GM12878 (cell line): ENCODE measurements around the gene IL10. TPM values are rescaled to one million over a fixed set of nuclear protein-coding genes. Genes with fewer than 3 reads are reported as not detected.

Experiments
- CBX3 ChIP-seq: fragments of 200-600 bp; sonication (generic); IDR thresholded peaks from 2 replicates; pipeline ENCODE4 v1.6.1; 2016; ENCODE audit warnings: low read depth, borderline replicate concordance
- CHD1 ChIP-seq: IDR thresholded peaks from 2 replicates; pipeline ENCODE4 v1.6.1; 2012; ENCODE audit warnings: low read depth, low read length, improper control_type of control experiment
- E4F1 ChIP-seq: fragments of 450-650 bp; IDR thresholded peaks from 2 replicates; pipeline ENCODE4 v1.6.1; 2018; ENCODE audit warnings: borderline replicate concordance, mild to moderate bottlenecking; ENCODE audit not compliant: partially characterized antibody
- EZH2 ChIP-seq: IDR thresholded peaks from 2 replicates; pipeline ENCODE4 v1.6.1; 2012; ENCODE audit warnings: low read depth, mild to moderate bottlenecking, control low read depth, inconsistent platforms, low read length, borderline replicate concordance; ENCODE audit not compliant: control insufficient read depth
- MAX ChIP-seq: IDR thresholded peaks from 2 replicates; pipeline ENCODE4 v1.6.1; 2012; ENCODE audit warnings: low read depth, low read length, improper control_type of control experiment
- MEF2B ChIP-seq: fragments of 450-650 bp; IDR thresholded peaks from 2 replicates; pipeline ENCODE4 v1.6.1; 2018; ENCODE audit warnings: mild to moderate bottlenecking, moderate library complexity; ENCODE audit not compliant: partially characterized antibody, poor library complexity, severe bottlenecking
- NFYA ChIP-seq: IDR thresholded peaks from 2 replicates; pipeline ENCODE4 v1.6.1; 2011; ENCODE audit warnings: low read depth, mild to moderate bottlenecking, low read length, improper control_type of control experiment, borderline replicate concordance
- PAX8 ChIP-seq: fragments of 450-650 bp; IDR thresholded peaks from 2 replicates; pipeline ENCODE4 v1.6.1; 2017; ENCODE audit warnings: mild to moderate bottlenecking, moderate library complexity
- RB1 ChIP-seq: fragments of 450-650 bp; formaldehyde crosslinking; IDR thresholded peaks from 2 replicates; pipeline ENCODE4 v1.6.1; 2017; ENCODE audit warnings: mild to moderate bottlenecking, borderline replicate concordance
- RELA ChIP-seq: fragments of 450-650 bp; IDR thresholded peaks from 2 replicates; pipeline ENCODE4 v1.8.0; 2014; ENCODE audit warnings: borderline replicate concordance; ENCODE audit not compliant: partially characterized antibody
- RFX5 ChIP-seq: IDR thresholded peaks from 2 replicates; pipeline ENCODE4 v1.6.1; 2011; ENCODE audit warnings: low read depth, low read length, improper control_type of control experiment
- RUNX3 ChIP-seq: IDR thresholded peaks from 2 replicates; pipeline ENCODE4 v1.6.1; 2012; ENCODE audit warnings: low read length, inconsistent platforms
- SMARCA5 ChIP-seq: fragments of 450-650 bp; IDR thresholded peaks from 2 replicates; pipeline ENCODE4 v1.6.1; 2017; ENCODE audit warnings: mild to moderate bottlenecking
- SREBF2 ChIP-seq: IDR thresholded peaks from 2 replicates; pipeline ENCODE4 v1.6.1; 2012; ENCODE audit warnings: mild to moderate bottlenecking, low read length
- TCF12 ChIP-seq: IDR thresholded peaks from 2 replicates; pipeline ENCODE4 v1.6.1; 2011; ENCODE audit warnings: low read depth, mild to moderate bottlenecking, low read length
- USF1 ChIP-seq: IDR thresholded peaks from 2 replicates; pipeline ENCODE4 v1.6.1; 2011; ENCODE audit warnings: borderline replicate concordance, low read depth, mild to moderate bottlenecking, moderate library complexity, mixed read lengths, low read length; ENCODE audit not compliant: insufficient read depth; ENCODE audit errors: extremely low read length
- ZBTB33 ChIP-seq: fragments of 450-650 bp; IDR thresholded peaks from 2 replicates; pipeline ENCODE4 v1.6.1; 2017; ENCODE audit warnings: mild to moderate bottlenecking
- ZNF24 ChIP-seq: fragments of 450-650 bp; IDR thresholded peaks from 2 replicates; pipeline ENCODE4 v1.6.1; 2017; ENCODE audit warnings: antibody characterized with exemption, mild to moderate bottlenecking
- ZNF274 ChIP-seq: IDR thresholded peaks from one replicate; pipeline ENCODE4 v1.8.0; 2011; ENCODE audit not compliant: insufficient read length, insufficient read depth
- ZNF384 ChIP-seq: IDR thresholded peaks from 2 replicates; pipeline ENCODE4 v1.6.1; 2012; ENCODE audit warnings: low read depth, mild to moderate bottlenecking, low read length, improper control_type of control experiment, borderline replicate concordance
- ZNF592 ChIP-seq: fragments of 450-650 bp; IDR thresholded peaks from 2 replicates; pipeline ENCODE4 v1.6.1; 2017; ENCODE audit warnings: mild to moderate bottlenecking, moderate library complexity
- polyA plus RNA-seq, 11 experiments: library from polyadenylated mRNA; depleted of rRNA in 4 of 11; unstranded in 6 of 11; stranded (reverse) in 5 of 11; fragments of >200 nt; fragmentation: Nextera tagmentation in 4 of 11; fragmentation: Illumina TruSeq in 1 of 11; extraction: Ambion mirVana in 4 of 11; extraction: Trizol in 1 of 11; gene quantifications; 1 replicate in 1 of 11; 2 replicates in 10 of 11; pipeline versions ENCODE4 v1.2.1 to v1.2.3, GENCODE V29; 2011 to 2016; ENCODE audit warnings: inconsistent platforms in 2 of 11, missing spikeins in 2 of 11, low read depth in 1 of 11
- total RNA-seq, 4 experiments: library from RNA; depleted of rRNA in 3 of 4; stranded (reverse); fragments of >200 nt in 3 of 4; fragmentation: Illumina TruSeq in 1 of 4; extraction: Trizol in 1 of 4; gene quantifications; 2 replicates each; pipeline versions ENCODE4 v1.2.1 to v1.2.3, GENCODE V29; 2013 to 2021

IL10 gene
- total and polyA plus RNA-seq, 10 of the 15 experiments (the other 5 are each of a cell fraction or from before 2014, with no cell fraction given): 0.34 to 5.0 (median 1.1) TPM

- TF ChIP-seq RFX5 (no peak), EZH2 (no peak), MAX (no peak; the same call in 1 of the 2 replicates), CHD1 (no peak), PAX8 (no peak), RELA (peak; percentile 84), ZNF592 (no peak), SREBF2 (no peak), MEF2B (peak; percentile 70), SMARCA5 (no peak), ZBTB33 (no peak), RUNX3 (peak; percentile 89), ZNF384 (no peak), CBX3 (no peak), USF1 (peak; percentile 29), ZNF24 (peak; percentile 4; the same call in 1 of the 2 replicates), RB1 (no peak), ZNF274 (no peak), TCF12 (no peak), E4F1 (no peak), NFYA (no peak)
Observed at GRCh38 chr1:206792939-206793607, 20.8 kb upstream of the IL10 start (continued).
